HEK293 (cell line): ENCODE data around the gene RPL9.

Experiments used
- ZBTB1 ChIP-seq: fragments of 450-650 bp; formaldehyde crosslinking; IDR thresholded peaks from 2 replicates; pipeline ENCODE4 v1.5.1; 2016; ENCODE audit warnings: missing biosample characterization, missing genetic modification characterization
- ZFHX2 ChIP-seq: fragments of 450-650 bp; formaldehyde crosslinking; conservative IDR thresholded peaks from 2 replicates; pipeline ENCODE4 v1.5.1; 2016; ENCODE audit warnings: missing biosample characterization, missing genetic modification characterization
- ZNF529 ChIP-seq: fragments of 450-650 bp; formaldehyde crosslinking; IDR thresholded peaks from 2 replicates; pipeline ENCODE4 v1.5.1; 2017; ENCODE audit warnings: missing genetic modification characterization, missing biosample characterization; ENCODE audit not compliant: insufficient replicate concordance
- ZNF555 ChIP-seq: fragments of 450-650 bp; formaldehyde crosslinking; conservative IDR thresholded peaks from 2 replicates; pipeline ENCODE4 v1.5.1; 2017; ENCODE audit warnings: missing biosample characterization, mild to moderate bottlenecking, missing genetic modification characterization, inconsistent platforms
- ZNF660 ChIP-seq: fragments of 450-650 bp; IDR thresholded peaks from 2 replicates; pipeline ENCODE4 v1.5.1; 2018; ENCODE audit warnings: missing biosample characterization, mild to moderate bottlenecking, missing genetic modification characterization
- TF ChIP-seq, protein P1 (sequence below): fragments of 450-650 bp; formaldehyde crosslinking; IDR thresholded peaks from 2 replicates; pipeline ENCODE4 v1.5.1; 2016; ENCODE audit warnings: missing biosample characterization, missing genetic modification characterization
- TF ChIP-seq, protein P2 (sequence below): fragments of 450-650 bp; formaldehyde crosslinking; IDR thresholded peaks from 2 replicates; pipeline ENCODE4 v1.5.1; 2016; ENCODE audit warnings: missing biosample characterization, missing genetic modification characterization

DNA sequence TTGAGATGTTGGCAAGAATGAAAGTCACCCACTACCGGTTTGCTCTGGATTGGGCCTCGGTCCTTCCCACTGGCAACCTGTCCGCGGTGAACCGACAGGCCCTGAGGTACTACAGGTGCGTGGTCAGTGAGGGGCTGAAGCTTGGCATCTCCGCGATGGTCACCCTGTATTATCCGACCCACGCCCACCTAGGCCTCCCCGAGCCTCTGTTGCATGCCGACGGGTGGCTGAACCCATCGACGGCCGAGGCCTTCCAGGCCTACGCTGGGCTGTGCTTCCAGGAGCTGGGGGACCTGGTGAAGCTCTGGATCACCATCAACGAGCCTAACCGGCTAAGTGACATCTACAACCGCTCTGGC is 12.3 kb downstream of the RPL9 start:
- TF ChIP-seq, protein P1, sequence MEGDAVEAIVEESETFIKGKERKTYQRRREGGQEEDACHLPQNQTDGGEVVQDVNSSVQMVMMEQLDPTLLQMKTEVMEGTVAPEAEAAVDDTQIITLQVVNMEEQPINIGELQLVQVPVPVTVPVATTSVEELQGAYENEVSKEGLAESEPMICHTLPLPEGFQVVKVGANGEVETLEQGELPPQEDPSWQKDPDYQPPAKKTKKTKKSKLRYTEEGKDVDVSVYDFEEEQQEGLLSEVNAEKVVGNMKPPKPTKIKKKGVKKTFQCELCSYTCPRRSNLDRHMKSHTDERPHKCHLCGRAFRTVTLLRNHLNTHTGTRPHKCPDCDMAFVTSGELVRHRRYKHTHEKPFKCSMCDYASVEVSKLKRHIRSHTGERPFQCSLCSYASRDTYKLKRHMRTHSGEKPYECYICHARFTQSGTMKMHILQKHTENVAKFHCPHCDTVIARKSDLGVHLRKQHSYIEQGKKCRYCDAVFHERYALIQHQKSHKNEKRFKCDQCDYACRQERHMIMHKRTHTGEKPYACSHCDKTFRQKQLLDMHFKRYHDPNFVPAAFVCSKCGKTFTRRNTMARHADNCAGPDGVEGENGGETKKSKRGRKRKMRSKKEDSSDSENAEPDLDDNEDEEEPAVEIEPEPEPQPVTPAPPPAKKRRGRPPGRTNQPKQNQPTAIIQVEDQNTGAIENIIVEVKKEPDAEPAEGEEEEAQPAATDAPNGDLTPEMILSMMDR: no peak
- no peak for TF ChIP-seq ZNF660 (tag by site-specific recombination)
- TF ChIP-seq ZNF529: no peak
- no peak for TF ChIP-seq ZNF555 (tag by site-specific recombination)
- TF ChIP-seq ZFHX2 (tag by site-specific recombination): no peak
- TF ChIP-seq, protein P2, sequence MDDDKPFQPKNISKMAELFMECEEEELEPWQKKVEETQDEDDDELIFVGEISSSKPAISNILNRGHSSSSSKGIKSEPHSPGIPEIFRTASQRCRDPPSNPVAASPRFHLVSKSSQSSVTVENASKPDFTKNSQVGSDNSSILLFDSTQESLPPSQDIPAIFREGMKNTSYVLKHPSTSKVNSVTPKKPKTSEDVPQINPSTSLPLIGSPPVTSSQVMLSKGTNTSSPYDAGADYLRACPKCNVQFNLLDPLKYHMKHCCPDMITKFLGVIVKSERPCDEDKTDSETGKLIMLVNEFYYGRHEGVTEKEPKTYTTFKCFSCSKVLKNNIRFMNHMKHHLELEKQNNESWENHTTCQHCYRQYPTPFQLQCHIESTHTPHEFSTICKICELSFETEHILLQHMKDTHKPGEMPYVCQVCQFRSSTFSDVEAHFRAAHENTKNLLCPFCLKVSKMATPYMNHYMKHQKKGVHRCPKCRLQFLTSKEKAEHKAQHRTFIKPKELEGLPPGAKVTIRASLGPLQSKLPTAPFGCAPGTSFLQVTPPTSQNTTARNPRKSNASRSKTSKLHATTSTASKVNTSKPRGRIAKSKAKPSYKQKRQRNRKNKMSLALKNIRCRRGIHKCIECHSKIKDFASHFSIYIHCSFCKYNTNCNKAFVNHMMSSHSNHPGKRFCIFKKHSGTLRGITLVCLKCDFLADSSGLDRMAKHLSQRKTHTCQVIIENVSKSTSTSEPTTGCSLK (tag by site-specific recombination): no peak
- TF ChIP-seq ZBTB1 (tag by site-specific recombination): no peak
